Measurements from ENCODE around the gene ANKRD40.

DNA sequence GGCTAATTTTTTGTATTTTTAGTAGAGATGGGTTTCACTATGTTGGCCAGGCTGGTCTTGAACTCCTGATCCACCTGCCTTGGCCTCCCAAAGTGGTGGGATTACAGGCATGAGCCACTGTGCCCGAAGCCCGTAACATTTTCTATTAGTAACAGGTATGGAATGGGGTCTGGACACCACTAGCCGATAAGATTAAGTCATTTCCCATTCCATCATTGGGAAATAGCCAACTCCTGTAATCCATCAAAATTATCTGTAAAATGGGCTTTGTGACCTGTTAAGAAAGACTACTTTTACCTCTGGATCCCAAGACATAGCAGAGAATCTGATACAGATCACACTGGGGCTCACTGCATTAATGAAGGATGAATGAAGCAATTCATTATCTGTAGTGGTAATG, 7.8 kb upstream of the ANKRD40 start:
- TF ChIP-seq POLR2AphosphoS5 (IDR thresholded peaks at IDR 0.05; ENCODE audit: borderline replicate concordance, low read depth, low read length) (no peak), EZH2 (IDR thresholded peaks at IDR 0.05) (no peak), FOXP2 (optimal IDR thresholded peaks at IDR 0.05; ENCODE audit: control extremely low read depth, extremely low read length, insufficient read depth) (no peak)
